HCT116 (cell line): ENCODE measurements around the gene CEP41. TPM values are rescaled to one million over a fixed set of nuclear protein-coding genes. Genes with fewer than 3 reads are reported as not detected.

ENCODE experiments used
- ATAC-seq: fragments of 200-7000 bp; cut with Tn5 transposase; 2 replicates; pipeline ENCODE4 v1.9.1; 2020; ENCODE audit warnings: mild to moderate bottlenecking, moderate library complexity
- BruUV-seq: library from RNA; stranded (reverse); fragments of 400-500 nt; replicated peaks from 2 replicates; lab custom pipeline; 2021; lab: Mats Ljungman, UMichigan
- CTCF ChIA-PET: fragments of 300-600 bp; sonication (Branson Sonifier 250); formaldehyde crosslinking; loops from one replicate; lab custom pipeline; 2021; ENCODE audit warnings: antibody characterized with exemption; lab: Charles Lee
- POLR2A ChIA-PET: fragments of 300-600, 350-600 bp; sonication (Branson Sonifier 250); formaldehyde crosslinking; loops from one replicate; lab custom pipeline; 2021; ENCODE audit warnings: antibody characterized with exemption; lab: Charles Lee
- RAD21 ChIA-PET, 2 experiments: fragments of 300-600 bp; sonication (Branson Sonifier 250); formaldehyde crosslinking; loops; one replicate each; lab custom pipeline; 2023; ENCODE audit warnings: low total read pairs in 2 of 2; ENCODE audit not compliant: uncharacterized antibody in 2 of 2, unreplicated experiment in 2 of 2, low non-redundant PET in 1 of 2; lab: Charles Lee
- DNase-seq: peaks from one replicate; pipeline ENCODE4 v3.0.0-alpha.2; 2010; ENCODE audit warnings: low read depth, low spot score
- H2AFZ ChIP-seq: fragments of 200-600 bp; shearing (Covaris generic), sonication (generic); 2 replicates; pipeline ENCODE4 v1.6.1; 2017; ENCODE audit warnings: low read depth, mixed run types, mixed read lengths, antibody characterized with exemption, low read length; ENCODE audit not compliant: poor library complexity, severe bottlenecking
- H3K27ac ChIP-seq: 2 replicates; pipeline ENCODE4 v1.5.1; 2012; ENCODE audit warnings: low read depth, low read length
- H3K27me3 ChIP-seq: fragments of 200-600 bp; sonication (generic); 2 replicates; pipeline ENCODE4 v1.6.1; 2016; ENCODE audit warnings: mixed run types, low read length, mixed read lengths; ENCODE audit not compliant: insufficient read depth
- H3K36me3 ChIP-seq, 2 experiments: fragments of 200-500 bp in 1 of 2; fragments of 200-600 bp in 1 of 2; sonication (Bioruptor generic) in 1 of 2; sonication (generic) in 1 of 2; 2 replicates each; pipeline versions ENCODE4 v1.5.1 to v1.6.1; 2014 to 2016; ENCODE audit warnings: low read length in 2 of 2, inconsistent platforms in 1 of 2, mixed read lengths in 1 of 2, mixed run types in 1 of 2; ENCODE audit not compliant: insufficient read depth in 2 of 2, control insufficient read depth in 1 of 2
- H3K4me1 ChIP-seq, 2 experiments: fragments of 200-600 bp in 1 of 2; sonication (generic) in 1 of 2; 2 replicates each; pipeline versions ENCODE4 v1.5.1 to v1.6.1; 2012 to 2017; ENCODE audit warnings: low read length in 2 of 2, inconsistent platforms in 1 of 2, mild to moderate bottlenecking in 1 of 2, mixed read lengths in 1 of 2, mixed run types in 1 of 2, moderate library complexity in 1 of 2; ENCODE audit not compliant: insufficient read depth in 2 of 2, control insufficient read depth in 1 of 2
- H3K4me2 ChIP-seq: fragments of 200-600 bp; sonication (generic); 2 replicates; pipeline ENCODE4 v1.6.1; 2017; ENCODE audit warnings: mixed run types, low read length, mixed read lengths
- H3K4me3 ChIP-seq, 2 experiments: fragments of 200-600 bp in 1 of 2; sonication (generic) in 1 of 2; replicated peaks in 1 of 2; 2 replicates each; pipeline ENCODE4 v1.5.1; 2011 to 2016; ENCODE audit warnings: low read length in 2 of 2, control low read depth in 1 of 2, low read depth in 1 of 2, mild to moderate bottlenecking in 1 of 2, mixed read lengths in 1 of 2, mixed run types in 1 of 2
- H3K79me2 ChIP-seq: fragments of 200-600 bp; sonication (generic); 2 replicates; pipeline ENCODE4 v1.6.1; 2017; ENCODE audit warnings: mild to moderate bottlenecking, mixed run types, low read length, moderate library complexity, mixed read lengths; ENCODE audit not compliant: insufficient read depth
- H3K9ac ChIP-seq: fragments of 200-600 bp; sonication (generic); 2 replicates; pipeline ENCODE4 v1.6.1; 2016; ENCODE audit warnings: low read length, mixed read lengths
- H3K9me2 ChIP-seq: fragments of 200-600 bp; sonication (generic), shearing (Covaris generic); 2 replicates; pipeline ENCODE4 v1.6.1; 2017; ENCODE audit warnings: mixed run types, mild to moderate bottlenecking, moderate library complexity; ENCODE audit not compliant: insufficient read depth
- H3K9me3 ChIP-seq, 2 experiments: fragments of 200-500 bp in 1 of 2; fragments of 200-600 bp in 1 of 2; sonication (Bioruptor generic) in 1 of 2; sonication (generic) in 1 of 2; 2 replicates each; pipeline ENCODE4 v1.6.1; 2014 to 2017; ENCODE audit warnings: low read length in 2 of 2, mixed read lengths in 2 of 2, inconsistent platforms in 1 of 2, low read depth in 1 of 2, mild to moderate bottlenecking in 1 of 2, mixed run types in 1 of 2, moderate library complexity in 1 of 2; ENCODE audit not compliant: control insufficient read depth in 1 of 2, insufficient read depth in 1 of 2
- H4K20me1 ChIP-seq: fragments of 200-600 bp; sonication (generic), shearing (Covaris generic); 2 replicates; pipeline ENCODE4 v1.6.1; 2017; ENCODE audit warnings: mixed run types, mild to moderate bottlenecking, moderate library complexity; ENCODE audit not compliant: insufficient read depth
- ATF3 ChIP-seq: IDR thresholded peaks from 2 replicates; pipeline ENCODE4 v1.6.1; 2012
- CBX3 ChIP-seq: IDR thresholded peaks from 2 replicates; pipeline ENCODE4 v1.6.1; 2012; ENCODE audit warnings: low read depth
- CEBPB ChIP-seq: IDR thresholded peaks from 2 replicates; pipeline ENCODE4 v1.6.1; 2012; ENCODE audit warnings: low read depth
- CTCF ChIP-seq, 3 experiments: fragments of 200-600 bp in 1 of 3; sonication (generic) in 1 of 3; IDR thresholded peaks in 2 of 3; conservative IDR thresholded peaks in 1 of 3; 2 replicates each; pipeline ENCODE4 v1.5.1; 2012 to 2017; ENCODE audit warnings: low read depth in 2 of 3, low read length in 2 of 3, antibody characterized with exemption in 1 of 3, borderline replicate concordance in 1 of 3, control low read depth in 1 of 3, mild to moderate bottlenecking in 1 of 3, mixed read lengths in 1 of 3, mixed run types in 1 of 3, moderate library complexity in 1 of 3; ENCODE audit not compliant: insufficient read depth in 1 of 3
- EGR1 ChIP-seq: IDR thresholded peaks from 2 replicates; pipeline ENCODE4 v1.6.1; 2012; ENCODE audit warnings: low read depth
- ELF1 ChIP-seq: IDR thresholded peaks from 2 replicates; pipeline ENCODE4 v1.6.1; 2012; ENCODE audit warnings: low read depth, borderline replicate concordance
- EZH2 ChIP-seq: fragments of 200-600 bp; sonication (generic); IDR thresholded peaks from 2 replicates; pipeline ENCODE4 v1.6.1; 2017; ENCODE audit warnings: antibody characterized with exemption, mixed run types
- FOSL1 ChIP-seq: IDR thresholded peaks from 2 replicates; pipeline ENCODE4 v1.6.1; 2012; ENCODE audit warnings: low read depth
- JUND ChIP-seq: IDR thresholded peaks from 2 replicates; pipeline ENCODE4 v1.6.1; 2012
- MAX ChIP-seq: IDR thresholded peaks from 2 replicates; pipeline ENCODE4 v1.6.1; 2012
- POLR2AphosphoS5 ChIP-seq: IDR thresholded peaks from 2 replicates; pipeline ENCODE4 v1.6.1; 2011; ENCODE audit warnings: mild to moderate bottlenecking, low read depth, low read length, moderate library complexity
- RAD21 ChIP-seq: IDR thresholded peaks from 2 replicates; pipeline ENCODE4 v1.6.1; 2012; ENCODE audit warnings: low read depth, mild to moderate bottlenecking
- SIN3A ChIP-seq: IDR thresholded peaks from 2 replicates; pipeline ENCODE4 v1.6.1; 2012; ENCODE audit warnings: low read depth
- TCF7L2 ChIP-seq: IDR thresholded peaks from 2 replicates; pipeline ENCODE4 v1.7.0; 2011; ENCODE audit warnings: borderline replicate concordance, inconsistent platforms; ENCODE audit not compliant: insufficient read depth, insufficient read length; ENCODE audit errors: extremely low read depth
- YY1 ChIP-seq: IDR thresholded peaks from 2 replicates; pipeline ENCODE4 v1.6.1; 2011; ENCODE audit warnings: low read length, low read depth, moderate library complexity, mild to moderate bottlenecking; ENCODE audit not compliant: insufficient replicate concordance; ENCODE audit errors: extremely low read depth
- ZBTB33 ChIP-seq: IDR thresholded peaks from 2 replicates; pipeline ENCODE4 v1.6.1; 2011; ENCODE audit warnings: mild to moderate bottlenecking, low read length, moderate library complexity; ENCODE audit not compliant: insufficient replicate concordance; ENCODE audit errors: extremely low read depth
- ZFX ChIP-seq: fragments of 450-650 bp; IDR thresholded peaks from 2 replicates; pipeline ENCODE4 v1.6.1; 2017
- ZNF274 ChIP-seq: fragments of 200-500 bp; sonication (Bioruptor generic); IDR thresholded peaks from 2 replicates; pipeline ENCODE4 v1.6.1; 2014; ENCODE audit warnings: mild to moderate bottlenecking, low read depth, low read length, inconsistent platforms
- intact Hi-C: fragments of 100-400 bp; cut with micrococcal nuclease; formaldehyde crosslinking; loops from 2 replicates; pipeline ENCODE4 v1.10.0; 2022
- total RNA-seq: library from RNA; stranded (reverse); gene quantifications from one replicate; pipeline ENCODE4 v1.2.1, GENCODE V29; 2021; ENCODE audit not compliant: unreplicated experiment

Gene CEP41
- total RNA-seq, 1 experiment from 2014 or later, result 13.6 TPM

GRCh38 chr7:130476297-130477150 lies 35.7 kb upstream of the CEP41 start (continued):
- TF ChIP-seq ELF1 (no peak), SIN3A (no peak), TCF7L2 (no peak)

- no peak for ATAC-seq
- no peak overlapping the region for H3K4me2 ChIP-seq
These were observed 35.0 kb upstream of the CEP41 start for GRCh38 chr7:130475776-130476175.

More at GRCh38 chr7:130475776-130476175, 35.0 kb upstream of the CEP41 start:
- BruUV-seq, result no TSS peak
- H3K79me2 ChIP-seq, result no peaks in the 10 kb centered on the region
- H3K27me3 ChIP-seq, result no peaks in the 10 kb centered on the region
- H3K9me2 ChIP-seq, result no peaks in the 10 kb centered on the region
- no peak overlapping the region for H3K4me3 ChIP-seq
- no peak overlapping the region for H3K9ac ChIP-seq
- POLR2A ChIA-PET, result no interaction called here
- H3K9me3 ChIP-seq, result no peaks in the 10 kb centered on the region
- RAD21 ChIA-PET, result no interaction called here
- CTCF ChIA-PET, result interaction anchor here (0.6 kb wide), 1 partner anchor 9 kb away, joined by 3 read pairs; no protein-coding TSS in a partner anchor
- no peaks in the 10 kb centered on the region for H3K4me1 ChIP-seq
- no peak overlapping the region for H3K27ac ChIP-seq
- no peak overlapping the region for H2AFZ ChIP-seq
- intact Hi-C loops, result no loop called here
- DNase-seq, result no peak
- no peak for TF ChIP-seq JUND
- TF ChIP-seq RAD21, result no peak
- no peak for TF ChIP-seq MAX
- no peak for TF ChIP-seq FOSL1
- no peak for TF ChIP-seq SIN3A
- TF ChIP-seq POLR2AphosphoS5, result no peak
- no peak for TF ChIP-seq CEBPB
- TF ChIP-seq EZH2, result no peak
- no peak for TF ChIP-seq CBX3
- no peak for TF ChIP-seq CTCF (IDR thresholded peaks at IDR 0.05 in 2 of 3, conservative IDR thresholded peaks at IDR 0.05 in 1 of 3; ENCODE audit: borderline replicate concordance in 1 of 3, insufficient read depth in 1 of 3, low read depth in 2 of 3, low read length in 2 of 3)
- TF ChIP-seq ZNF274, result no peak
- no peak for TF ChIP-seq ZBTB33
- TF ChIP-seq ELF1, result no peak
- no peak for TF ChIP-seq ZFX
- no peak for TF ChIP-seq YY1
- TF ChIP-seq EGR1, result no peak
- TF ChIP-seq ATF3, result no peak
- H4K20me1 ChIP-seq, result no peaks in the 10 kb centered on the region
- H3K36me3 ChIP-seq, result no peaks in the 10 kb centered on the region
